SK-N-SH (cell line): Measurements from ENCODE around the gene LST1. TPM values are rescaled to one million over a fixed set of nuclear protein-coding genes. Genes with fewer than 3 reads are reported as not detected.
A peak's percentile ranks its signal among the peaks of the same experiment; 100 is the strongest.

Experiments
- CTCF ChIA-PET: fragments of 300-600, 350-600 bp; formaldehyde crosslinking; extraction: SDS; loops from one replicate; lab custom pipeline; 2021; lab: Yijun Ruan, JAX
- POLR2A ChIA-PET: fragments of 350-600 bp; sonication (Branson Sonifier 250); formaldehyde crosslinking; extraction: SDS; loops from one replicate; lab custom pipeline; 2020; ENCODE audit warnings: antibody characterized with exemption, inconsistent platforms; lab: Yijun Ruan, JAX
- DNase-seq: peaks from one replicate; pipeline ENCODE4 v3.0.0; 2012
- H2AFZ ChIP-seq: fragments of 200-600 bp; sonication (generic); 2 replicates; pipeline ENCODE4 v1.8.1; 2016; ENCODE audit warnings: antibody characterized with exemption, mild to moderate bottlenecking, low read depth
- H3F3A ChIP-seq: fragments of 200-600 bp; sonication (generic); replicated peaks from 2 replicates; pipeline ENCODE3; 2016; ENCODE audit warnings: antibody characterized with exemption, mild to moderate bottlenecking; ENCODE audit not compliant: insufficient read depth
- H3K27ac ChIP-seq, 2 experiments: fragments of 200-500 bp in 1 of 2; fragments of 200-600 bp in 1 of 2; sonication (Bioruptor generic) in 1 of 2; sonication (generic), shearing (Covaris generic) in 1 of 2; 2 replicates each; pipeline versions ENCODE4 v1.5.1 to v1.6.1; 2014 to 2016; ENCODE audit warnings: low read depth in 2 of 2, inconsistent platforms in 1 of 2, low read length in 1 of 2, mild to moderate bottlenecking in 1 of 2, mixed read lengths in 1 of 2
- H3K27me3 ChIP-seq: fragments of 200-600 bp; sonication (generic), shearing (Covaris generic); 2 replicates; pipeline ENCODE4 v1.6.1; 2016; ENCODE audit warnings: mixed run types; ENCODE audit not compliant: insufficient read depth
- H3K36me3 ChIP-seq, 2 experiments: fragments of 200-500 bp in 1 of 2; fragments of 200-600 bp in 1 of 2; sonication (Bioruptor generic) in 1 of 2; sonication (generic) in 1 of 2; replicated peaks in 1 of 2; 2 replicates each; pipeline versions ENCODE3 to v1.5.1; 2014 to 2016; ENCODE audit warnings: low read length in 1 of 2, mild to moderate bottlenecking in 1 of 2; ENCODE audit not compliant: insufficient read depth in 2 of 2, control insufficient read depth in 1 of 2
- H3K4me1 ChIP-seq, 2 experiments: fragments of 200-500 bp in 1 of 2; fragments of 200-600 bp in 1 of 2; sonication (Bioruptor generic) in 1 of 2; sonication (generic), shearing (Covaris generic) in 1 of 2; 2 replicates each; pipeline versions ENCODE4 v1.5.1 to v1.6.1; 2014 to 2016; ENCODE audit warnings: low read depth in 1 of 2, low read length in 1 of 2, mixed run types in 1 of 2; ENCODE audit not compliant: insufficient read depth in 2 of 2, control insufficient read depth in 1 of 2
- H3K4me2 ChIP-seq: fragments of 200-600 bp; sonication (generic), shearing (Covaris generic); 2 replicates; pipeline ENCODE4 v1.6.1; 2017; ENCODE audit warnings: mixed run types
- H3K4me3 ChIP-seq, 2 experiments: fragments of 200-500 bp in 1 of 2; fragments of 200-600 bp in 1 of 2; sonication (Bioruptor generic) in 1 of 2; sonication (generic), shearing (Covaris generic) in 1 of 2; 2 replicates each; pipeline versions ENCODE4 v1.5.1 to v1.8.1; 2014 to 2016; ENCODE audit warnings: low read depth in 2 of 2, inconsistent platforms in 1 of 2, low read length in 1 of 2, mild to moderate bottlenecking in 1 of 2, mixed read lengths in 1 of 2, moderate library complexity in 1 of 2
- H3K79me2 ChIP-seq: fragments of 200-600 bp; sonication (generic); 2 replicates; pipeline ENCODE4 v1.8.1; 2017; ENCODE audit warnings: mild to moderate bottlenecking; ENCODE audit not compliant: insufficient read depth
- H3K9ac ChIP-seq: fragments of 200-600 bp; sonication (generic); 2 replicates; pipeline ENCODE4 v1.6.1; 2017; ENCODE audit warnings: mixed run types
- H3K9me2 ChIP-seq: fragments of 200-600 bp; sonication (generic); 2 replicates; pipeline ENCODE4 v1.6.1; 2017; ENCODE audit warnings: mixed run types
- H3K9me3 ChIP-seq: fragments of 200-600 bp; sonication (generic); 2 replicates; pipeline ENCODE4 v1.6.1; 2017; ENCODE audit warnings: mixed run types, mild to moderate bottlenecking, moderate library complexity
- H4K20me1 ChIP-seq: fragments of 200-600 bp; sonication (generic); 2 replicates; pipeline ENCODE4 v1.6.1; 2017; ENCODE audit warnings: mild to moderate bottlenecking, mixed run types; ENCODE audit not compliant: insufficient read depth
- ELF1 ChIP-seq: IDR thresholded peaks from 2 replicates; pipeline ENCODE4 v1.4.0; 2012
- GABPA ChIP-seq: IDR thresholded peaks from 2 replicates; pipeline ENCODE4 v1.4.0; 2012; ENCODE audit warnings: low read depth, mild to moderate bottlenecking
- GATA2 ChIP-seq: sonication (generic); formaldehyde crosslinking; IDR thresholded peaks from 2 replicates; pipeline ENCODE4 v1.5.0; 2020; ENCODE audit warnings: mild to moderate bottlenecking, missing genetic modification reagents
- MEF2A ChIP-seq: IDR thresholded peaks from 2 replicates; pipeline ENCODE4 v1.4.0; 2012; ENCODE audit warnings: low read depth, borderline replicate concordance
- NRF1 ChIP-seq: IDR thresholded peaks from 2 replicates; pipeline ENCODE4 v1.6.1; 2012; ENCODE audit warnings: low read depth, mild to moderate bottlenecking, low read length
- POLR2AphosphoS5 ChIP-seq: IDR thresholded peaks from 2 replicates; pipeline ENCODE4 v1.6.1; 2012; ENCODE audit warnings: low read depth, low read length
- RAD21 ChIP-seq: IDR thresholded peaks from 2 replicates; pipeline ENCODE4 v1.6.1; 2012; ENCODE audit warnings: mild to moderate bottlenecking, low read length
- RXRA ChIP-seq: IDR thresholded peaks from 2 replicates; pipeline ENCODE4 v1.4.0; 2012; ENCODE audit warnings: low read depth, mild to moderate bottlenecking, borderline replicate concordance
- SIN3A ChIP-seq: IDR thresholded peaks from 2 replicates; pipeline ENCODE4 v1.6.1; 2012; ENCODE audit warnings: low read depth, mild to moderate bottlenecking, low read length, moderate library complexity, borderline replicate concordance
- SMC3 ChIP-seq: IDR thresholded peaks from 2 replicates; pipeline ENCODE4 v1.6.1; 2012; ENCODE audit warnings: low read depth, low read length, improper control_type of control experiment
- TAF1 ChIP-seq: IDR thresholded peaks from 2 replicates; pipeline ENCODE4 v1.6.1; 2012; ENCODE audit warnings: low read depth, mild to moderate bottlenecking, low read length, moderate library complexity, borderline replicate concordance
- TEAD4 ChIP-seq: IDR thresholded peaks from 2 replicates; pipeline ENCODE4 v1.4.0; 2012; ENCODE audit warnings: mild to moderate bottlenecking, borderline replicate concordance; ENCODE audit not compliant: insufficient read depth
- YY1 ChIP-seq: IDR thresholded peaks from 2 replicates; pipeline ENCODE4 v1.4.0; 2012; ENCODE audit warnings: low read depth, mild to moderate bottlenecking
- WGBS: methylation state at CpG from one replicate; pipeline ENCODE4 v1.1.6; 2017; ENCODE audit warnings: low lambda C conversion rate; 5-methylcytosine and 5-hydroxymethylcytosine counted together
- polyA plus RNA-seq, 3 experiments: library from polyadenylated mRNA; depleted of rRNA; stranded (reverse); fragments of >200 nt; gene quantifications; 2 replicates each; pipeline ENCODE4 v1.2.3, GENCODE V29; 2012
- TF ChIP-seq, protein P1 (sequence below): IDR thresholded peaks from 2 replicates; pipeline ENCODE4; 2012
- TF ChIP-seq, protein P2 (sequence below): fragments of 150-350 bp; IDR thresholded peaks from 2 replicates; pipeline ENCODE4 v1.6.1; 2017; ENCODE audit warnings: antibody characterized with exemption, low read length, low read depth, borderline replicate concordance
- TF ChIP-seq, protein P3 (sequence below): IDR thresholded peaks from 2 replicates; pipeline ENCODE4 v1.4.0; 2012; ENCODE audit warnings: low read depth
- TF ChIP-seq, protein P4 (sequence below): IDR thresholded peaks from 2 replicates; pipeline ENCODE4 v1.4.0; 2012; ENCODE audit warnings: low read depth, borderline replicate concordance
- TF ChIP-seq, protein P5 (sequence below): IDR thresholded peaks from 2 replicates; pipeline ENCODE4 v1.4.0; 2012; ENCODE audit warnings: low read depth, borderline replicate concordance
- TF ChIP-seq, protein P6 (sequence below): IDR thresholded peaks from 2 replicates; pipeline ENCODE4 v1.6.1; 2012; ENCODE audit warnings: mild to moderate bottlenecking, low read depth, low read length, moderate library complexity

Gene LST1
- polyA plus RNA-seq, 1 of the 3 experiments (the other 2 are of a cell fraction): not detected

DNA sequence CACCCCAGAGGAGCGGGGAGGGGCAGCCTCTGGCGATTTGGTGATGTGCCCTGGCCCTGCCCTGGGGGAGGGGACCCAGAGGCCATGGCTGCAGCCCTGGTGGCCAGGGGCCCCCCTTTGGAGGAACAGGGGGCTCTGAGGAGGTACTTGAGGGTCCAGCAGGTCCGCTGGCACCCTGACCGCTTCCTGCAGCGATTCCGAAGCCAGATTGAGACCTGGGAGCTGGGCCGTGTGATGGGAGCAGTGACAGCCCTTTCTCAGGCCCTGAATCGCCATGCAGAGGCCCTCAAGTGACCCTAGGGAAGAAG is 27.8 kb upstream of the LST1 start (continued):
- no peak for TF ChIP-seq POLR2AphosphoS5
- no peak for TF ChIP-seq RXRA
- TF ChIP-seq, protein P1, sequence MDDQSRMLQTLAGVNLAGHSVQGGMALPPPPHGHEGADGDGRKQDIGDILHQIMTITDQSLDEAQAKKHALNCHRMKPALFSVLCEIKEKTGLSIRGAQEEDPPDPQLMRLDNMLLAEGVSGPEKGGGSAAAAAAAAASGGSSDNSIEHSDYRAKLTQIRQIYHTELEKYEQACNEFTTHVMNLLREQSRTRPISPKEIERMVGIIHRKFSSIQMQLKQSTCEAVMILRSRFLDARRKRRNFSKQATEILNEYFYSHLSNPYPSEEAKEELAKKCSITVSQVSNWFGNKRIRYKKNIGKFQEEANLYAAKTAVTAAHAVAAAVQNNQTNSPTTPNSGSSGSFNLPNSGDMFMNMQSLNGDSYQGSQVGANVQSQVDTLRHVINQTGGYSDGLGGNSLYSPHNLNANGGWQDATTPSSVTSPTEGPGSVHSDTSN: no peak
- no peak for TF ChIP-seq TAF1
- TF ChIP-seq GATA2 (CRISPR knock-in tag): no peak

DNA sequence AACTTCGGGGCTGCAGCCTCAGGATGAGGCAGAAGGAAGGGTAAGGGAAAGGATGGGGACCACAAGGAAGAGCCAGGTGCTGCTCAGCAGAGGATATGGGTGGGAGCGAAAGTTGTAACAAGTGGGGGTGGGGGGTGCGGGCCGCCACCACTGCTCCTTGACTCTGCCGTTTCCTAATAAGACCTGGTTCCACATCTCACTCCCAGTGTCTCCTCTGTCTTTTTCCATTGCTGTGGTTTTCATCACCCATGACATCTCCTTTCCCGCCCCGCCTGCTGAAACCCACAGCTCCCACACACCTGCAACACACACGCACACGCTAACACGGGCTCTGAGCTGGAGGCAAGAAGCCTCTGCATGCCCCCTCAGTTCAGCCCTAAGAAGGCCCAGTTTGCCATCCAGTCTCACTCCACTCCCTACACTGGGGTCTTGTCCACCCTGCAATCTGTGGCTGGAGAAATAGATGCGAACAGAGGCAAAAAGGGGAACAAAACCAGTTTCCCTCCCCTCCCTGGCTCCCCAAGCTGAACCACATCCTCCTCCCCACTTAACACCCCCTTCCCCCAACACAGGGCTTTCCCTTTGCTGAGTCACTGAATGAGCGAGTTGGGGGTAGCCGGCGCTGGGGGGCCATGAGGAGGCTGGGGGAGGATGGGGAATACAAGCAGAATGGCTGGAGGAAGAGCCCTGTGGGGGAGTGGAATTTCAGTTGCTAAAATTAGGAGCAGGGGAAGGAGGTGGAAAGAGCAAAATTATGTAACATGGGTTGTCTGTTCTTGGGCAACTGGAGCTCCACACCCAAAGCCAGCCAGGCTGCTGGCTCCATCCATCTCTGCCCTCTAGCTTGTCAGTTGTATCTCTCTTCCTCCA is 27.2 kb upstream of the LST1 start:
- no peaks in the 10 kb centered on the region for H4K20me1 ChIP-seq
- DNase-seq: no peak
- ChIA-PET POLR2A (interaction anchor here (0.9 kb wide), 1 partner anchor 8 kb away, joined by 3 read pairs; no protein-coding TSS in a partner anchor), CTCF (interaction anchor here (1.0 to 5.7 kb wide), 4 partner anchors 10 to 39 kb away, joined by 3 to 29 read pairs (median 4); partner anchors contain the start of genes ATP6V1G2 and LTB)
- H3K9me3 ChIP-seq: no peaks in the 10 kb centered on the region
- peaks cover 17% of the 10 kb centered on the region; the same call in 1 of the 2 replicates for H3K79me2 ChIP-seq
- H3K27me3 ChIP-seq: no peaks in the 10 kb centered on the region
- H3K4me3 ChIP-seq: no peak overlapping the region
- peaks cover 0 to 20% of the 10 kb centered on the region in 2 experiments; a peak in 3 of 4 replicates for H3K4me1 ChIP-seq
- 84% methylated on average over 14 of the region's 14 CpGs for WGBS
- no peaks in the 10 kb centered on the region for H3K9me2 ChIP-seq
- no peak overlapping the region for H3K4me2 ChIP-seq
- peaks cover 20 to 30% of the 10 kb centered on the region in 2 experiments for H3K36me3 ChIP-seq
- peak overlapping the region in 1 of 2 experiments; percentile 77; a peak in 2 of 4 replicates for H3K27ac ChIP-seq
- H2AFZ ChIP-seq: no peak overlapping the region
- no peak overlapping the region for H3K9ac ChIP-seq
- peaks cover 31% of the 10 kb centered on the region for H3F3A ChIP-seq
- no peak for TF ChIP-seq MEF2A
- TF ChIP-seq TEAD4: no peak
- no peak for TF ChIP-seq YY1
- no peak for TF ChIP-seq GATA2 (CRISPR knock-in tag)
- TF ChIP-seq RAD21: no peak
- no peak for TF ChIP-seq GABPA
- TF ChIP-seq, protein P2, sequence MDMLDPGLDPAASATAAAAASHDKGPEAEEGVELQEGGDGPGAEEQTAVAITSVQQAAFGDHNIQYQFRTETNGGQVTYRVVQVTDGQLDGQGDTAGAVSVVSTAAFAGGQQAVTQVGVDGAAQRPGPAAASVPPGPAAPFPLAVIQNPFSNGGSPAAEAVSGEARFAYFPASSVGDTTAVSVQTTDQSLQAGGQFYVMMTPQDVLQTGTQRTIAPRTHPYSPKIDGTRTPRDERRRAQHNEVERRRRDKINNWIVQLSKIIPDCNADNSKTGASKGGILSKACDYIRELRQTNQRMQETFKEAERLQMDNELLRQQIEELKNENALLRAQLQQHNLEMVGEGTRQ: no peak
- TF ChIP-seq SIN3A: no peak
- TF ChIP-seq, protein P3, sequence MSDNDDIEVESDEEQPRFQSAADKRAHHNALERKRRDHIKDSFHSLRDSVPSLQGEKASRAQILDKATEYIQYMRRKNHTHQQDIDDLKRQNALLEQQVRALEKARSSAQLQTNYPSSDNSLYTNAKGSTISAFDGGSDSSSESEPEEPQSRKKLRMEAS: no peak
- TF ChIP-seq, protein P4, sequence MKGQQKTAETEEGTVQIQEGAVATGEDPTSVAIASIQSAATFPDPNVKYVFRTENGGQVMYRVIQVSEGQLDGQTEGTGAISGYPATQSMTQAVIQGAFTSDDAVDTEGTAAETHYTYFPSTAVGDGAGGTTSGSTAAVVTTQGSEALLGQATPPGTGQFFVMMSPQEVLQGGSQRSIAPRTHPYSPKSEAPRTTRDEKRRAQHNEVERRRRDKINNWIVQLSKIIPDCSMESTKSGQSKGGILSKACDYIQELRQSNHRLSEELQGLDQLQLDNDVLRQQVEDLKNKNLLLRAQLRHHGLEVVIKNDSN: no peak
- TF ChIP-seq, protein P5, sequence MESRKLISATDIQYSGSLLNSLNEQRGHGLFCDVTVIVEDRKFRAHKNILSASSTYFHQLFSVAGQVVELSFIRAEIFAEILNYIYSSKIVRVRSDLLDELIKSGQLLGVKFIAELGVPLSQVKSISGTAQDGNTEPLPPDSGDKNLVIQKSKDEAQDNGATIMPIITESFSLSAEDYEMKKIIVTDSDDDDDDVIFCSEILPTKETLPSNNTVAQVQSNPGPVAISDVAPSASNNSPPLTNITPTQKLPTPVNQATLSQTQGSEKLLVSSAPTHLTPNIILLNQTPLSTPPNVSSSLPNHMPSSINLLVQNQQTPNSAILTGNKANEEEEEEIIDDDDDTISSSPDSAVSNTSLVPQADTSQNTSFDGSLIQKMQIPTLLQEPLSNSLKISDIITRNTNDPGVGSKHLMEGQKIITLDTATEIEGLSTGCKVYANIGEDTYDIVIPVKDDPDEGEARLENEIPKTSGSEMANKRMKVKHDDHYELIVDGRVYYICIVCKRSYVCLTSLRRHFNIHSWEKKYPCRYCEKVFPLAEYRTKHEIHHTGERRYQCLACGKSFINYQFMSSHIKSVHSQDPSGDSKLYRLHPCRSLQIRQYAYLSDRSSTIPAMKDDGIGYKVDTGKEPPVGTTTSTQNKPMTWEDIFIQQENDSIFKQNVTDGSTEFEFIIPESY: no peak
- no peak for TF ChIP-seq NRF1
- no peak for TF ChIP-seq ELF1
- TF ChIP-seq, protein P6, sequence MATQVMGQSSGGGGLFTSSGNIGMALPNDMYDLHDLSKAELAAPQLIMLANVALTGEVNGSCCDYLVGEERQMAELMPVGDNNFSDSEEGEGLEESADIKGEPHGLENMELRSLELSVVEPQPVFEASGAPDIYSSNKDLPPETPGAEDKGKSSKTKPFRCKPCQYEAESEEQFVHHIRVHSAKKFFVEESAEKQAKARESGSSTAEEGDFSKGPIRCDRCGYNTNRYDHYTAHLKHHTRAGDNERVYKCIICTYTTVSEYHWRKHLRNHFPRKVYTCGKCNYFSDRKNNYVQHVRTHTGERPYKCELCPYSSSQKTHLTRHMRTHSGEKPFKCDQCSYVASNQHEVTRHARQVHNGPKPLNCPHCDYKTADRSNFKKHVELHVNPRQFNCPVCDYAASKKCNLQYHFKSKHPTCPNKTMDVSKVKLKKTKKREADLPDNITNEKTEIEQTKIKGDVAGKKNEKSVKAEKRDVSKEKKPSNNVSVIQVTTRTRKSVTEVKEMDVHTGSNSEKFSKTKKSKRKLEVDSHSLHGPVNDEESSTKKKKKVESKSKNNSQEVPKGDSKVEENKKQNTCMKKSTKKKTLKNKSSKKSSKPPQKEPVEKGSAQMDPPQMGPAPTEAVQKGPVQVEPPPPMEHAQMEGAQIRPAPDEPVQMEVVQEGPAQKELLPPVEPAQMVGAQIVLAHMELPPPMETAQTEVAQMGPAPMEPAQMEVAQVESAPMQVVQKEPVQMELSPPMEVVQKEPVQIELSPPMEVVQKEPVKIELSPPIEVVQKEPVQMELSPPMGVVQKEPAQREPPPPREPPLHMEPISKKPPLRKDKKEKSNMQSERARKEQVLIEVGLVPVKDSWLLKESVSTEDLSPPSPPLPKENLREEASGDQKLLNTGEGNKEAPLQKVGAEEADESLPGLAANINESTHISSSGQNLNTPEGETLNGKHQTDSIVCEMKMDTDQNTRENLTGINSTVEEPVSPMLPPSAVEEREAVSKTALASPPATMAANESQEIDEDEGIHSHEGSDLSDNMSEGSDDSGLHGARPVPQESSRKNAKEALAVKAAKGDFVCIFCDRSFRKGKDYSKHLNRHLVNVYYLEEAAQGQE: no peak
- no peak for TF ChIP-seq RXRA
- no peak for TF ChIP-seq SMC3
